OCI-LY3 (cell line): ENCODE data around the gene RPL10A.

Experiments used
- CTCF ChIP-seq: fragments of 200-600, 300-600 bp; sonication (generic); IDR thresholded peaks from 2 replicates; pipeline ENCODE4 v1.5.1; 2014; ENCODE audit warnings: antibody characterized with exemption, low read length, low read depth
- EZH2phosphoT487 ChIP-seq: fragments of 200-600 bp; shearing (Covaris generic); IDR thresholded peaks from 2 replicates; pipeline ENCODE4 v1.6.1; 2018; ENCODE audit warnings: antibody characterized with exemption, mixed run types, low read depth

GRCh38 chr6:35514587-35514986, 46.4 kb downstream of the RPL10A start:
- TF ChIP-seq CTCF (no peak), EZH2phosphoT487 (no peak)
